22Rv1 (cell line): ENCODE measurements around the gene OR2AT4.

Experiments used
- ZFX ChIP-seq: fragments of 450-650 bp; IDR thresholded peaks from 2 replicates; pipeline ENCODE4 v1.6.1; 2017; ENCODE audit warnings: antibody characterized with exemption, borderline replicate concordance
- TF ChIP-seq, protein P1 (sequence below): fragments of 450-650 bp; IDR thresholded peaks from 2 replicates; pipeline ENCODE4 v1.5.1; 2017; ENCODE audit warnings: mild to moderate bottlenecking

DNA sequence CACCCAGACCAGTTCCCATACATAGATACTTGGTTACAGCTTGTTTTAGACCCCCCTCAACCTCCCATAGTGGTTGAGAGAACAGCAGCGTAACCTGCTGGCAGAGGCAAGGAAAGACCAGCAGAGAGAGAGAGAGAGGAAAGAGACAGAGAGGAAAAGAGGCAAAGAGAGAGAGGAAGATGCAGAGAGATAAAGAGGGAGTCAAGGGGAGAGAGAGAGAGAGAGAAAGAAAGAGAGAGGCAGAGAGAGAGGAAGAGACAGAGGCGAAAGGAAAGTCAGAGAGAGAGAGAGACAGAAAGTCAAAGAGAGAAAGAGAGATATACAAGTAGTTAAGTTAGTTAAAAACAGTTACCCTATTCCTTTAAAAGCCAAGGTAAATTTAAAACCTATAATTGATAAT, 55.4 kb downstream of the OR2AT4 start:
- TF ChIP-seq, protein P1, sequence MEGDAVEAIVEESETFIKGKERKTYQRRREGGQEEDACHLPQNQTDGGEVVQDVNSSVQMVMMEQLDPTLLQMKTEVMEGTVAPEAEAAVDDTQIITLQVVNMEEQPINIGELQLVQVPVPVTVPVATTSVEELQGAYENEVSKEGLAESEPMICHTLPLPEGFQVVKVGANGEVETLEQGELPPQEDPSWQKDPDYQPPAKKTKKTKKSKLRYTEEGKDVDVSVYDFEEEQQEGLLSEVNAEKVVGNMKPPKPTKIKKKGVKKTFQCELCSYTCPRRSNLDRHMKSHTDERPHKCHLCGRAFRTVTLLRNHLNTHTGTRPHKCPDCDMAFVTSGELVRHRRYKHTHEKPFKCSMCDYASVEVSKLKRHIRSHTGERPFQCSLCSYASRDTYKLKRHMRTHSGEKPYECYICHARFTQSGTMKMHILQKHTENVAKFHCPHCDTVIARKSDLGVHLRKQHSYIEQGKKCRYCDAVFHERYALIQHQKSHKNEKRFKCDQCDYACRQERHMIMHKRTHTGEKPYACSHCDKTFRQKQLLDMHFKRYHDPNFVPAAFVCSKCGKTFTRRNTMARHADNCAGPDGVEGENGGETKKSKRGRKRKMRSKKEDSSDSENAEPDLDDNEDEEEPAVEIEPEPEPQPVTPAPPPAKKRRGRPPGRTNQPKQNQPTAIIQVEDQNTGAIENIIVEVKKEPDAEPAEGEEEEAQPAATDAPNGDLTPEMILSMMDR: no peak
- no peak for TF ChIP-seq ZFX
